NT2/D1 (cell line): Measurements from ENCODE around the gene POU2F2.

ENCODE experiments used
- SUZ12 ChIP-seq: IDR thresholded peaks from 2 replicates; pipeline ENCODE4 v1.6.1; 2011; ENCODE audit not compliant: insufficient read length, insufficient read depth; ENCODE audit errors: extremely low read depth
- YY1 ChIP-seq: IDR thresholded peaks from 2 replicates; pipeline ENCODE4 v1.6.1; 2011; ENCODE audit not compliant: insufficient read length, insufficient read depth
- ZNF274 ChIP-seq: IDR thresholded peaks from 2 replicates; pipeline ENCODE4 v1.6.1; 2011; ENCODE audit warnings: mild to moderate bottlenecking, low read depth, low read length

DNA sequence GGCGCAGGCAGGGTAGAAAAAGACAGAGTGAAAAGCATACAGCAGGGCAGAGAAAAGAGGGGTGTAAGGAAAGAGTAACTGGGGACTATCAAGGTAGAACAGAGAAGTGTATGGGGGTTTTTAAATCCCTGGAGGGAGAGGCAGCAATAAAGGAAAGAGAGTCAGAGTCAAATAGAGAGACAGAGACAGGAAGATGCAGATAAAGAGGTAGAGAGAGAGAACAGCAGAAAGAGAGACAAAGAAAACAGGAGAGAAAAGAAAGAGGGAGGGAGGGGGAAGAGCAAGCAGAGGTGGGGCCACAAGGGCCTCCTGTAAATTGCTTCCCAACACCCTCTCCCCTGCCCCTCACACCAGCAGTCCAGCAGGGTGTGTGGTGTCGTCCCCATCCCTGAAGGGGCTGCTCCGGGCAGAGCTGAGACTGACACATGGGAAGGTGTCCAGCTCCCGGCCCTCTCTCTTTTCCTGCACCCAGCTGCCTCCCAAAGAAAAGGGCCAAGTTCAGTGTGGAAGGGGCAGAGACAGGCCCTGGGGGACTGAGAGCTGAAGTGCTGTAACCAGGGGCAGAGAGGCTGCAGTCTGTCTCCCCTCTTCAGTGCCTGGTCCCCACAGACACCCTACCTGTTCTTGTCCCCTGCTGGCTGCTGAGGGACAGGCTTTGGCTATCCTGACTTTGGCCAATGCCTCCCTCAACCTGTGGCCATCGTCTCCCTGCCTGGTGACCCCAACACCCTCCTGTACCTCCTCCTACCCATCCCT is 17.4 kb upstream of the POU2F2 start:
- TF ChIP-seq YY1 (no peak), ZNF274 (no peak), SUZ12 (no peak)
